GM12878 (cell line): ENCODE measurements around the gene DNMT3L. TPM values are rescaled to one million over a fixed set of nuclear protein-coding genes. Genes with fewer than 3 reads are reported as not detected.
A peak's percentile ranks its signal among the peaks of the same experiment; 100 is the strongest.

Experiments
- ATAC-seq: fragments of 200-7000 bp; cut with Tn5 transposase; 3 replicates; pipeline ENCODE4 v1.9.1; 2020; ENCODE audit warnings: mild to moderate bottlenecking, moderate library complexity
- Bru-seq: library from RNA; stranded (reverse); fragments of 400-500 nt; gene quantifications from one replicate; lab custom pipeline; 2021; lab: Mats Ljungman, UMichigan
- BruChase-seq, 2 experiments: library from RNA; stranded (reverse); fragments of 400-500 nt; gene quantifications; one replicate each; lab custom pipeline; 2021; lab: Mats Ljungman, UMichigan
- BruUV-seq: library from RNA; stranded (reverse); fragments of 400-500 nt; replicated peaks from 2 replicates; lab custom pipeline; 2021; lab: Mats Ljungman, UMichigan
- CTCF ChIA-PET: fragments of 300-600 bp; sonication (Branson Sonifier 250); formaldehyde crosslinking; extraction: SDS; loops from one replicate; lab custom pipeline; 2021; ENCODE audit warnings: inconsistent platforms; lab: Yijun Ruan, JAX
- POLR2A ChIA-PET: fragments of 350-600 bp; formaldehyde crosslinking; extraction: SDS; loops from one replicate; lab custom pipeline; 2021; ENCODE audit warnings: inconsistent platforms; lab: Charles Lee
- RAD21 ChIA-PET: fragments of 300-600 bp; sonication (Branson Sonifier 250); formaldehyde crosslinking; loops from one replicate; lab custom pipeline; 2023; ENCODE audit warnings: antibody characterized with exemption; ENCODE audit not compliant: unreplicated experiment; lab: Charles Lee
- SMC1A ChIA-PET: fragments of 300-600 bp; sonication (Branson Sonifier 250); formaldehyde crosslinking; loops from one replicate; lab custom pipeline; 2023; ENCODE audit not compliant: unreplicated experiment, uncharacterized antibody; lab: Charles Lee
- DNase-seq: peaks from one replicate; pipeline ENCODE4 v3.0.0-alpha.2; 2011; ENCODE audit warnings: low read depth, low spot score
- FAIRE-seq: peaks from 3 replicates; lab custom pipeline; 2011; peaks lifted over from hg19 to GRCh38; lab: Jason Lieb, UNC
- H2AFZ ChIP-seq: 2 replicates; pipeline ENCODE4 v1.6.0; 2011; ENCODE audit warnings: low read depth, low read length, control low read depth; ENCODE audit not compliant: control insufficient read depth
- H3K27ac ChIP-seq: 2 replicates; pipeline ENCODE4 v1.5.1; 2011; ENCODE audit warnings: control low read depth; ENCODE audit not compliant: control insufficient read depth, insufficient read depth
- H3K27me3 ChIP-seq, 2 experiments: replicated peaks in 1 of 2; 2 replicates each; pipeline versions ENCODE4 v1.6.0 to v1.6.1; 2011; ENCODE audit warnings: low read length in 1 of 2; ENCODE audit not compliant: control insufficient read depth in 2 of 2, insufficient read depth in 2 of 2
- H3K36me3 ChIP-seq, 2 experiments: 2 replicates each; pipeline ENCODE4 v1.5.1; 2011; ENCODE audit warnings: low read length in 1 of 2; ENCODE audit not compliant: control insufficient read depth in 2 of 2, insufficient read depth in 2 of 2
- H3K4me1 ChIP-seq: 2 replicates; pipeline ENCODE4 v1.6.1; 2011; ENCODE audit warnings: mild to moderate bottlenecking, low read length, moderate library complexity, mixed read lengths; ENCODE audit not compliant: control insufficient read depth, insufficient read depth
- H3K4me2 ChIP-seq: 2 replicates; pipeline ENCODE4 v1.6.0; 2011; ENCODE audit warnings: control low read depth; ENCODE audit not compliant: control insufficient read depth, insufficient read depth
- H3K4me3 ChIP-seq: fragments of 200-600 bp; sonication (generic); 2 replicates; pipeline ENCODE4 v1.5.1; 2016
- H3K79me2 ChIP-seq: 2 replicates; pipeline ENCODE4 v1.6.0; 2011; ENCODE audit warnings: low read length; ENCODE audit not compliant: control insufficient read depth, insufficient read depth
- H3K9ac ChIP-seq: 2 replicates; pipeline ENCODE4 v1.8.0; 2011; ENCODE audit warnings: low read length, control low read depth, mixed read lengths; ENCODE audit not compliant: control insufficient read depth, insufficient read depth
- H3K9me3 ChIP-seq: replicated peaks from 3 replicates; pipeline ENCODE4 v1.5.1; 2011; ENCODE audit warnings: mild to moderate bottlenecking, low read length; ENCODE audit not compliant: control insufficient read depth, insufficient read depth
- H4K20me1 ChIP-seq: 2 replicates; pipeline ENCODE4 v1.6.0; 2011; ENCODE audit not compliant: control insufficient read depth, insufficient read depth
- EP300 ChIP-seq, 2 experiments: fragments of 150-350 bp in 1 of 2; IDR thresholded peaks; 2 replicates each; pipeline ENCODE4 v1.6.1; 2011 to 2012; ENCODE audit warnings: low read depth in 2 of 2, low read length in 2 of 2, borderline replicate concordance in 1 of 2, improper control_type of control experiment in 1 of 2, inconsistent platforms in 1 of 2; ENCODE audit not compliant: control insufficient read depth in 1 of 2
- MYC ChIP-seq: IDR thresholded peaks from 2 replicates; pipeline ENCODE4 v1.6.1; 2011; ENCODE audit warnings: mild to moderate bottlenecking, low read length, moderate library complexity, inconsistent platforms; ENCODE audit not compliant: insufficient read depth, insufficient replicate concordance, insufficient read length, severe bottlenecking
- PAX5 ChIP-seq: IDR thresholded peaks from 2 replicates; pipeline ENCODE4 v1.6.1; 2011; ENCODE audit warnings: low read depth, low read length, borderline replicate concordance
- PKNOX1 ChIP-seq: fragments of 450-650 bp; IDR thresholded peaks from 2 replicates; pipeline ENCODE4 v1.6.1; 2016; ENCODE audit warnings: mild to moderate bottlenecking
- SRF ChIP-seq, 2 experiments: IDR thresholded peaks; 2 replicates each; pipeline ENCODE4 v1.6.1; 2011; ENCODE audit warnings: low read depth in 2 of 2, low read length in 2 of 2, mild to moderate bottlenecking in 1 of 2, moderate library complexity in 1 of 2
- STAT1 ChIP-seq: fragments of 450-650 bp; conservative IDR thresholded peaks from 2 replicates; pipeline ENCODE4 v1.6.1; 2014; ENCODE audit warnings: antibody characterized with exemption, mild to moderate bottlenecking
- TCF7 ChIP-seq: IDR thresholded peaks from 2 replicates; pipeline ENCODE4 v1.6.1; 2014; ENCODE audit warnings: antibody characterized with exemption, borderline replicate concordance
- YBX1 ChIP-seq: fragments of 450-650 bp; IDR thresholded peaks from 2 replicates; pipeline ENCODE4 v1.6.1; 2016; ENCODE audit warnings: antibody characterized with exemption
- YY1 ChIP-seq: IDR thresholded peaks from 2 replicates; pipeline ENCODE4 v1.6.1; 2011; ENCODE audit warnings: low read depth, mild to moderate bottlenecking, low read length
- WGBS: methylation state at CpG from one replicate; pipeline ENCODE4 v1.1.6; 2016; ENCODE audit warnings: low lambda C conversion rate; ENCODE audit not compliant: insufficient replicate concordance, insufficient coverage; ENCODE audit errors: missing lambda C conversion rate; 5-methylcytosine and 5-hydroxymethylcytosine counted together
- in situ Hi-C: fragments of 300-500 bp; cut with MboI; formaldehyde crosslinking; loops from 9 replicates; pipeline ENCODE4 v1.14.3; 2018; ENCODE audit warnings: mixed read lengths
- intact Hi-C: fragments of 100-400 bp; cut with micrococcal nuclease; formaldehyde crosslinking; loops from one replicate; pipeline ENCODE4 v1.14.2; 2022; ENCODE audit not compliant: unreplicated experiment
- long read RNA-seq, 2 experiments: library from polyadenylated mRNA; unstranded; transcript quantifications; one replicate each; pipeline ENCODE4 v2.0.0, GENCODE V29; 2019 to 2020
- polyA minus RNA-seq, 3 experiments: library from RNA; depleted of rRNA, polyadenylated mRNA; stranded (reverse); fragments of >200 nt; gene quantifications; 2 replicates each; pipeline ENCODE4 v1.2.3, GENCODE V29; 2011
- polyA plus RNA-seq, 11 experiments: library from polyadenylated mRNA; depleted of rRNA in 4 of 11; unstranded in 6 of 11; stranded (reverse) in 5 of 11; fragments of >200 nt; fragmentation: Nextera tagmentation in 4 of 11; fragmentation: Illumina TruSeq in 1 of 11; extraction: Ambion mirVana in 4 of 11; extraction: Trizol in 1 of 11; gene quantifications; 1 replicate in 1 of 11; 2 replicates in 10 of 11; pipeline versions ENCODE4 v1.2.1 to v1.2.3, GENCODE V29; 2011 to 2016; ENCODE audit warnings: inconsistent platforms in 2 of 11, missing spikeins in 2 of 11, low read depth in 1 of 11
- total RNA-seq, 4 experiments: library from RNA; depleted of rRNA in 3 of 4; stranded (reverse); fragments of >200 nt in 3 of 4; fragmentation: Illumina TruSeq in 1 of 4; extraction: Trizol in 1 of 4; gene quantifications; 2 replicates each; pipeline versions ENCODE4 v1.2.1 to v1.2.3, GENCODE V29; 2013 to 2021

DNMT3L gene
- not detected in 2 replicates for total RNA-seq (2013; cell fraction: nucleolus; rRNA removed)
- total RNA-seq (2014; rRNA removed) (not detected in 2 replicates), total RNA-seq (2014; rRNA removed; fragmentation: Illumina TruSeq; extraction: Trizol) (not detected in 2 replicates), total RNA-seq (2021) (not detected in 2 replicates), polyA plus RNA-seq (2011; rRNA removed) (not detected in 2 replicates), polyA plus RNA-seq (2014; fragmentation: Illumina TruSeq; extraction: Trizol) (not detected in 2 replicates), polyA plus RNA-seq (2014; fragmentation: Nextera tagmentation; extraction: Ambion mirVana) (not detected), polyA plus RNA-seq (2014; rRNA removed) (not detected in 2 replicates), polyA plus RNA-seq (2016; fragmentation: Nextera tagmentation; extraction: Ambion mirVana) (not detected), polyA minus RNA-seq (2011; rRNA and poly(A)+ RNA removed) (not detected in 2 replicates), Bru-seq, nascent RNA (percentile 5 among the genes with signal in this experiment), BruChase-seq, experiment 1, labeled RNA remaining after a 6-hour chase (not detected), BruChase-seq, experiment 2, labeled RNA remaining after a 2-hour chase (not detected)
- polyA plus RNA-seq (2011; ENCODE audit: low read depth), result not detected
- not detected in 2 replicates for polyA plus RNA-seq (2011; cell fraction: cytosol; rRNA removed)
- not detected in 2 replicates for polyA plus RNA-seq (2011; cell fraction: nucleus; rRNA removed)
- not detected in 2 replicates for polyA plus RNA-seq (2012)
- polyA minus RNA-seq (2011; cell fraction: cytosol; rRNA and poly(A)+ RNA removed), result not detected in 2 replicates
- not detected in 2 replicates for polyA minus RNA-seq (2011; cell fraction: nucleus; rRNA and poly(A)+ RNA removed)
- long read RNA-seq, experiment 1, result 0 reads
- long read RNA-seq, experiment 2, result 0 reads

- SMC1A ChIA-PET, result interaction anchor here (1.2 kb wide), 1 partner anchor 35 kb away, joined by 3 read pairs; no protein-coding TSS in a partner anchor
- Histone ChIP-seq H3K4me1 (no peaks in the 10 kb centered on the region; the same call in 1 of the 2 replicates), H2AFZ (no peak within 1 kb of the TSS), H3K36me3 (no peaks in the 10 kb centered on the region), H3K27me3 (no peaks in the 10 kb centered on the region), H3K27ac (no peak within 1 kb of the TSS), H3K4me2 (no peak within 1 kb of the TSS), H3K9ac (no peak within 1 kb of the TSS), H3K79me2 (no peaks in the 10 kb centered on the region), H3K9me3 (no peaks in the 10 kb centered on the region), H3K4me3 (no peak within 1 kb of the TSS), H4K20me1 (no peaks in the 10 kb centered on the region)
- no TSS peak for BruUV-seq
- POLR2A ChIA-PET, result no interaction called here
- FAIRE-seq (no peak), DNase-seq (no peak), ATAC-seq (no peak)
- CTCF ChIA-PET, result no interaction called here
- intact Hi-C loops (no loop called here), in situ Hi-C loops (no loop called here)
- WGBS, result 66% methylated on average over 12 of the region's 19 CpGs
- TF ChIP-seq SRF (IDR thresholded peaks at IDR 0.05; ENCODE audit: low read depth in 2 of 2, low read length in 2 of 2), result no peak
- TF ChIP-seq PKNOX1, result no peak
- no peak for TF ChIP-seq TCF7
- no peak for TF ChIP-seq MYC
- no peak for TF ChIP-seq YBX1
- TF ChIP-seq PAX5, result no peak
- no peak for TF ChIP-seq STAT1
- no peak for TF ChIP-seq YY1
- no peak for TF ChIP-seq EP300 (IDR thresholded peaks at IDR 0.05; ENCODE audit: borderline replicate concordance in 1 of 2, control insufficient read depth in 1 of 2, low read depth in 2 of 2, low read length in 2 of 2)
- RAD21 ChIA-PET, result no interaction called here
Measured at GRCh38 chr21:44261675-44262295, at the start of gene DNMT3L. TSS of gene DNMT3L (minus strand) at chr21:44261897. CDS start at chr21:44261259, 638 bp downstream.
